SHP77 treated with DMSO at 0.1 percent for 48 hours (cell line): ENCODE results near the gene SLC18A3.

Experiments
- DNase-seq: peaks from one replicate; lab custom pipeline; 2025; lab: John Stamatoyannopoulos, UW

SLC18A3 gene

GRCh38 chr10:49627644-49628247 lies 17.6 kb downstream of the SLC18A3 start:
- DNase-seq: no peak

GRCh38 chr10:49628599-49628998 lies 18.5 kb downstream of the SLC18A3 start:
- no peak for DNase-seq

- DNase-seq: no peak
Observed at GRCh38 chr10:49629431-49629881, 19.3 kb downstream of the SLC18A3 start.

- no peak for DNase-seq
Observed at GRCh38 chr10:49631975-49632374, 21.9 kb downstream of the SLC18A3 start.

- DNase-seq: peak; percentile 8
Observed at GRCh38 chr10:49632406-49633317, 22.6 kb downstream of the SLC18A3 start.

- peak; percentile 1 for DNase-seq
Observed at GRCh38 chr10:49633327-49634068, 23.4 kb downstream of the SLC18A3 start.

GRCh38 chr10:49634069-49634660 lies 24.1 kb downstream of the SLC18A3 start:
- DNase-seq: no peak

GRCh38 chr10:49642311-49642710 lies 32.2 kb downstream of the SLC18A3 start:
- no peak for DNase-seq

- DNase-seq: no peak
Observed at GRCh38 chr10:49643241-49644034, 33.3 kb downstream of the SLC18A3 start.

GRCh38 chr10:49644035-49644646 lies 34.0 kb downstream of the SLC18A3 start:
- no peak for DNase-seq

- DNase-seq: no peak
Observed at GRCh38 chr10:49645417-49645816, 35.3 kb downstream of the SLC18A3 start.

- no peak for DNase-seq
Observed at GRCh38 chr10:49645871-49646870, 36.1 kb downstream of the SLC18A3 start.

- no peak for DNase-seq
Observed at GRCh38 chr10:49647554-49647953, 37.4 kb downstream of the SLC18A3 start.

- DNase-seq: no peak
Observed at GRCh38 chr10:49647985-49648795, 38.1 kb downstream of the SLC18A3 start.

- DNase-seq: no peak
Observed at GRCh38 chr10:49649294-49649693, 39.2 kb downstream of the SLC18A3 start.

- no peak for DNase-seq
Observed at GRCh38 chr10:49649936-49650723, 40.0 kb downstream of the SLC18A3 start.

- DNase-seq: no peak
Observed at GRCh38 chr10:49650724-49651034, 40.6 kb downstream of the SLC18A3 start.
